ENCODE measurements around the gene TYK2.
"Not testable (repeated sequence)": the region's sequence is repeated elsewhere in the genome, so short reads cannot be mapped to it uniquely, and the experiment has no call there.

The TYK2 gene

DNA sequence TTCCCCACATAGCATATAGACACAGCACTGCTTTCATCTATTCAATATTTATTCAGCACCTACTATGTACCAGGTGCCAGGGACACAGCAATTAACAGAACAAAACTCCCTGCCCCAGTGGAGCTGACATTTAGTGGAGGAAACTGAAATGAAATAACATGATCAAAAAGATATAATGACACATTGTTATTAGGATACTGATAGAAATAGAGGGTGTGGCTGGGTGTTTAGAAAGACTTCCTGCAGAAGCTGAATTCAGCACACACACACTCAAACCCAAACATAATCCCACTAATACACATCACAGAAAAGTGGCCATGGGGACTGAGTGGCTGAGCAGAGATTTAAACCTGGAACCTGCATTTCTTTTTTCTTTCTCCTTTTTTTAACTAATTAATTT lies 26.7 kb upstream of the TYK2 start:
- DNase-seq (ENCODE audit: low read depth) = no peak

GRCh38 chr19:10406191-10406590 lies 25.8 kb upstream of the TYK2 start:
- DNase-seq (ENCODE audit: low read depth) = no peak

- DNase-seq (ENCODE audit: low read depth) = no peak
Measured at GRCh38 chr19:10404888-10405820, 24.8 kb upstream of the TYK2 start.

- peak; percentile 96 for DNase-seq (ENCODE audit: low read depth)
Measured at GRCh38 chr19:10403137-10404021, 23.0 kb upstream of the TYK2 start, which contains the start of gene CDC37. Gene CDC37, minus strand, starts transcription at chr19:10403542. Its CDS starts 63 bp downstream, at chr19:10403479.

DNA sequence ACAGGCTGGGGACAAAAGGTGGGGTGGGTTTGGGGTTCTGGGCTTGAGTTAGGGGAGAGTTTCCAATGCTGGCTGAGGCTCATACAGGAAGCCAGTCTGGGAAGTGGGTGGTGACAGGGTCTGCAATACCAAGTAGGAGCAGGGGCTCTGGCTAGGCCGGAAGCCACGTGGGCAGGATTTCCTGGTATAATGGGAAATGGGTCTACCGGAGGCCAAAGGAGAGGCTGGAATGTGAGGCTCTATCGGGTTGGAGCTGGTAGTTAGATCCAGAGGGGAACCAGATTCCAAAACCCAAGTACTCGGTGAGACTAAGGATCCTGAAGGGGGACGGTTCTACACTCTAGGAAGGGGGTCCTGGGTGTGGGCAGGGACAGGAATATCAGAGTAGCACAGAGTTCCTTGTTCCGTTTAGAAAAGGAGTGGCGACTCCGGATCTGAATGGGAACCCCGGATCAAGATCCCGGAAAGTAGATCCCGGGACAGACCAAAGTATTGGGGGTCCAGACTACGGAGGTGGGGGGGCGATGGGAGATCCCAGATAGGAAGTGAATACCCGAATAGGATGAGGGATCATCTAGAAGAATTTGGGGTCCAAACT lies 22.2 kb upstream of the TYK2 start:
- no peak for DNase-seq (ENCODE audit: low read depth)

DNA sequence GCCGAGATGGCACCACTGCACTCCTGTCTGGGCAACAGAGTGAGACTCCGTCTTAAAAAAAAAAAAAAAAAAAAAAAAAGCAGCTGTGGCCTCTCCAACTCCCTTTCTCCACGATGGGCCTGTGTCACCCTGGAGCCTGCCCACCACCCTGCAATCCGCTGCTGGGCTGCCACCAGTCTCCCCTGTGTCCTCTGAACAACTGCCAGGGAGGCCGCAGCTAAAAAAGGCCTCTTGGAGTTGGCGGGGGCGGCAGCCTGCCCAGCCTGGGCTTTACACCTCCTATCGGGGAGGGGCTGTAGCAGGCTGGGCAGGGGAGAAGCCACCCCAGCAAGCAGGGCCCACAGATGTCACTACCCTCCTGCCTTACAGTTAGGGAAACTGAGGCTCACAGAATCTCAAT lies 19.5 kb upstream of the TYK2 start:
- no peak for DNase-seq (ENCODE audit: low read depth)

DNA sequence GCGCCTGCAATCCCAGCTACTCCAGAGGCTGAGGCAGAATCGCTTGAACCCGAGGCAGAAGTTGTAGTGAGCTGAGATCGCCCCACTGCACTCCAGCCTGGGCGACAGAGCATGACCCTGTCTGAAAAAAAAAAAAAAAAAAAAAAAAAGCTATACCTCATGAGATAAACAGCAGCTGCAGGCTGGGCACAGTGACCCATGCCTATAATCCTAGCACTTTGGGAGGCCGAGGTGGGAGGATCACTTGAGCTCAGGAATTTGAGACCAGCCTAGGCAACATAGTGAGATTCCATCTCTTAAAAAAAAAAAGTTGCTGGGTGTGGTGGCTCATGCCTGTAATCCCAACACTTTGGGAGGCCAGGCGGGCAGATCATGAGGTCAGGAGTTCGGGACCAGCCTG lies 19.0 kb upstream of the TYK2 start:
- DNase-seq (ENCODE audit: low read depth) = not testable (repeated sequence)

DNA sequence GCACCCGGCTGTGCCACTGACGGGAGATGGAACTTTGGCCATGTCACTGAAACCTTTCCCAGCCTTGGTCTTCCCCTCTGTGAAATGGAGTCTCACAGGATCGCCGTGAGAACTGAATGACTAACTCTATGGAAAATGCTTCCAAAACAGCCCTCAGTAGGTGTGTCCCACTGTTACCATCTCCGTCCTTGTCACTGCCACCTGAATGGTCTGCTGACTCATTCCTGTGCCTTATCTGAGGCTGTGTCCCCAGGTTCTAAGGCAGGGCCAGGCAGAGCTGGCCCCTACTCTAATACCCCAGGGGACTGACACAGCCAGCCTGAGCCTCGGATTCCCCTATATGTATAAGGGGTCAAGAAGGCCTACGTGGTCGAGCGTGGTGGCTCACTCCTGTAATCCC lies 18.4 kb upstream of the TYK2 start:
- no peak for DNase-seq (ENCODE audit: low read depth)

DNA sequence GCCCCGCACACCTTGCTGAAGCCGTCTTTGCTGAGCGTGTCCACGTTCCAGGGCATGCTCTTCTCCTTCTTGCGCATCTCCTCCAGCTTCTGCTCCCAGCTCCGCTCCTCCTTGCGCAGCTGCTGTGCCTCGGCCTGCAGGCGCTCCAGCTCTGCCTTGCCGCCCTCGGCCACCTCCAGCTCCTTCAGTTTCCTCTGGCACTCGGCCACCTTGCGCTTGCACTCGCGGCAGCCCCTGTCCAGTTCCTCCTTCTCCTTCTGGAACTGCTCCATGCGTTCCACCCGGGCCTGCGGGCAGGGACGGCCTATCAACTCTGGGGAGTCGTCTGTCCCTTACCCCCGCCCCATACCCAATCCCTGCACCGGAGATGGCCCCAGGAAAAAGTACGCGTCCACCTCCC lies 15.5 kb upstream of the TYK2 start:
- DNase-seq (ENCODE audit: low read depth) = no peak

DNA sequence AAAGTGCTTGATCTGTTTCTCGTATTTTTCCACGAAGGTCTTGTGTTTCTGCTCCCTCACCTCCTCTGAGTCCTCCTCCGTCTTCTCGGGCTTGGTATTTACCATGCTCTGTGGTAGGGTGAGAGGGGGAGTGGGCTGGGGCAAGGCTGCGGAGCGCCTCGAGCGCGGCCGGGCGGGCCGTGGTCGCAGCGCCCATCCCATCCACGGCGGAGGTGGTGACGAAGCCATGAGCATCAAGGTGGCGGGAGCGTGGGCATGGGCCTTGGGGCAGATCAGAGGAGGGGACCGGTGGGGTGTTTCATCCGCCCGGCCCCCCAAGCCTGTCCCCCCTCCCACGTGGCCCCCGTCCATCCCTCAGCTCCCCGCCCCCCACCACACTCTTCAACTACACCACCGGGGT lies 15.1 kb upstream of the TYK2 start:
- DNase-seq (ENCODE audit: low read depth) = no peak

DNA sequence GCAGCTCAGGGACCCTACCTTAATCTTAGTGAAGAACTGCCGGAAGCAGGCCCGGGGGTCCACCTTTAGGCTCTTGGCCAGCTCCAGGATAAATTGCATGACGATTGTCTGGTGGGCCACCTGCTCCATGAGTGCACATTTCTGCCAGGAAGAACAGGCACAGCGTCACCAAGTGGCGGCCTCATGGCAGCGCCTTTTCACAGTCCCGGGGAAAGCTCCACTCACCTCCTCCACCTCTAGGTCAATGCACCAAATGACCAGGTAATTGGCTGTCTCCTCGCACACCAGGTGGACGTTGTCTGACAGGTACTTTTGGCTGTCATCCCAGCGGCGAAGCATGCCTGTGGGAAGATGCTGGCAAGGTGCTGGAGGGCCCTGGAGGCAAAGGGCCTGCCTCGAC lies 14.6 kb upstream of the TYK2 start:
- DNase-seq (ENCODE audit: low read depth) = no peak

- DNase-seq (ENCODE audit: low read depth) = no peak
Measured at GRCh38 chr19:10393137-10393536, 12.8 kb upstream of the TYK2 start.

DNA sequence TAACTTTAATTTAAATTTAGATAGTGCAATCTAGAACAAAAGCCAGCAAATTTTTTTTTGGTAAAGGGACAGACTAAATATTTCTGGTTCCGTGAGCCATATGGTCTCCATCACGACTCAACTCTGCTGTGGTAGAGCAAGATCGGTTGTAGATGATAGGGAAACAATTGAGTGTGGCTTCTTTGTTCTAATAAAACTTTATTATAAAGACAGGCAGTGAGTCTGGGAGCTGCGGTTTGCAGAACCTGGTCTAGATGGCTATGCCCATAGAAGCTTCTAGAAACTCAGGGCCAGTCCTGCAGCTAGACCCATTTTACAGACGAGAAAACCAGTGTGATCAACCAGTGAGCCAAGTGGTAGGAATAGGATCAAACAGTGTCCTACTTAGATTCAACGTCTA lies 11.7 kb upstream of the TYK2 start:
- no peak for DNase-seq (ENCODE audit: low read depth)

- DNase-seq (ENCODE audit: low read depth) = no peak
Measured at GRCh38 chr19:10390652-10391286, 10.4 kb upstream of the TYK2 start.

- DNase-seq (ENCODE audit: low read depth) = no peak
Measured at GRCh38 chr19:10389863-10390262, 9.5 kb upstream of the TYK2 start.

DNA sequence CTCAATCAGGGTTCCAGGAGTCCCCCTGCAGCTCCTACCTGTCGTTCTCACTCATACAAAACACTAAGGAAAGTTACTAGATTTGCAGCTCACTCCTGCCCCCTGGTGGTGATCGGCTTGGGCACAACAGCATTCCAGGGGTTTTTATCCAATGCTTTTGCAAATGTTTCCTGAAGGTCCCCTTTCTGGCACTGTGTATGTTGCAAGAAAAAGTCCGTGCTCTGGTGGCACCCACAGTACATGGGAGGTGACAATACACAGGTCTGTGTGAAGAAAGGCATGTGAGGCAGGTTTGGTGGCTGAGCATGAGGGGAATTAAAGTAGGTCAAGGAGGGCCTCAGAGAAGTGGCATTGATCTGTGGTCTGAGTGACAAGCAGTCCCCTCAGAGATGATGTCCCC lies 8.6 kb upstream of the TYK2 start:
- DNase-seq (ENCODE audit: low read depth) = peak; percentile 76

DNA sequence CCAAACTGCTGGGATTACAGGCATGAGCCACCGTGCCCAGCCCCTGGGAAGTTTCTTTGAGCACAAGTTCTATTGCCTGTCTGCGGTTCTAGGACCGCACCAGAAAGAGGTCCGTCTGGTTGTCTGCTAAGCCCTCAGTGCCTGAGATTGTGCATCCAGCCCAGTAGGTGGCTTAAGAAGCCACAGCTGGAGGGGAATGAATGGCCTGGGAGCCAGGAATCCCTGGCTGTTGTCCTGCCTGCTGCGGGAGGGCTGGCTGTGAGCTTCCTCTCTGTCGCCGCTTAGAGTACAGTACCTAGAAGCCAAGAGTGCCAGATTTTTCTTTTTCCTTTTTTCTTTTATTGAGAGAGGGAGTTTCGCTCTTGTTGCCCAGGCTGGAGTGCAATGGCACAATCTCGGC lies 4.2 kb upstream of the TYK2 start:
- no peak for DNase-seq (ENCODE audit: low read depth)

DNA sequence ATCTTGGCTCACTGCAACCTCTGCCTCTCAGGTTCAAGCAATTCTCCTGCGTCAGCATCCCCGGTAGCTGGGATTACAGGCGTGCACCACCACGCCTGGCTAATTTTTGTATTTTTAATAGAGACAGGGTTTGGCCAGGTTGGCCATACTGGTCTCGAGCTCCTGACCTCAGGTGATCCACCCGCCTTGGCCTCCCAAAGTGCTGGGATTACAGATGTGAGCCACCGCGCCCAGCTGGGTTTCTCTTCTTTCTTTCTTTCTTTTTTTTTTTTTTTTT lies 2.8 kb upstream of the TYK2 start:
- DNase-seq (ENCODE audit: low read depth) = not testable (repeated sequence)

DNA sequence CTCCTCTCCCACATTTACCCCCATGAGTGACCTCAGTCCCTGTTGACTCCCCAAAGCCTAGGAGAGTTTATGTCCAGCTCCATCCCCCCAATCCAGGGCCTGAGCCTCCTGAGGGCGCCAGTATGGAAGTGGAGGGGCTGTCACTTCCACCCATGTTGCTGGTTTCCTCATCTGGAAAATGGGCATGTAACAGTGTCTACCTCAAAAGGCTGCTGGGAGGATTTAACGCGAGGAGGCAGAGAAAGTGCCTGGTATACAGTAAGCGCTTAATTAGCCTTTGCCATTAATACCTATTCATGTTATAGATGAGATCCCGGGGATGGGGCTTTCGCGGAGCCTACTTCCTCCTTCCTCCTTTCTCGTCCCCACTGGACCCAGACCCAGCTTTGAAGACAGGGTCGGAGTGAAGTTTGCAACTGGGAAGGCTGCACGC lies 476 bp downstream of the TYK2 start:
- DNase-seq (ENCODE audit: low read depth) = no peak

GRCh38 chr19:10378124-10378523 lies 2.2 kb downstream of the TYK2 start:
- no peak for DNase-seq (ENCODE audit: low read depth)

DNA sequence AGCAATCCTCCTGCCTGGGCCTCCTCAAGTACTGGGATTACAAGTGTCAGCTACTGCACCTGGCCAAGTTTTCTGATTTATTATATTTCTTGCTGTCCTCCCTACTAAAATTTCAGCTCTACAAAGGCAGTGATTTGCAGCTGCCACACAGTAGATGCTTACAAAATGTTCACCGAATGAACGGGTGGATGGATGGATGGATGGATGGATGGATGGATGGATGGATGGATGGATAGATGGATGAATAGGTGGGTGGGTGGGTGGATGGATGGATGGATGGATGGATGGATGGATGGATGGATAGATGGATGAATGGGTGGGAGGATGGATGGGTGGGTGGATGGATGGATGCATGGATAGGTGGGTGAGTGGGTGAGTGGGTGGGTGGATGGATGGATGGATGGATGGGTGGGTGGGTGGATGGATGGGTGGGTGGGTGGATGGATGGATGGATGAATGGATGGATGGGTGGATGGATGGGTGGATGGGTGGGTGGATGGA lies 3.2 kb downstream of the TYK2 start:
- DNase-seq (ENCODE audit: low read depth) = not testable (repeated sequence)

- no peak for DNase-seq (ENCODE audit: low read depth)
Measured at GRCh38 chr19:10374931-10375330, 5.4 kb downstream of the TYK2 start.

Data from stimulated activated CD8-positive, alpha-beta memory T cell treated with anti-CD3 and anti-CD28 coated beads, Interleukin-7, amount 100 ng/mL, for 24 hours (primary cell).